Mesendoderm (in vitro differentiated cells): ENCODE measurements around the gene LRRK2.

Experiments used
- DNase-seq: peaks from one replicate; pipeline ENCODE4 v3.0.0; 2013
- H2AK5ac ChIP-seq: 2 replicates; pipeline ENCODE4 v1.6.1; 2013; ENCODE audit warnings: low read length, inconsistent platforms
- H2BK120ac ChIP-seq: 2 replicates; pipeline ENCODE4 v1.6.1; 2013; ENCODE audit warnings: low read depth, mild to moderate bottlenecking, low read length, moderate library complexity, mixed read lengths
- H2BK15ac ChIP-seq: replicated peaks from 2 replicates; pipeline ENCODE4 v1.6.1; 2013; ENCODE audit warnings: low read depth, mild to moderate bottlenecking, moderate library complexity
- H2BK5ac ChIP-seq: 2 replicates; pipeline ENCODE4 v1.6.1; 2013; ENCODE audit warnings: low read length, inconsistent platforms
- H3K18ac ChIP-seq: 2 replicates; pipeline ENCODE4 v1.6.1; 2013; ENCODE audit warnings: mild to moderate bottlenecking, low read length, mixed read lengths
- H3K23ac ChIP-seq: one replicate; pipeline ENCODE4 v1.6.1; 2013; ENCODE audit warnings: low read length
- H3K27ac ChIP-seq: 2 replicates; pipeline ENCODE4 v1.5.1; 2013; ENCODE audit warnings: low read depth, mild to moderate bottlenecking, inconsistent platforms, low read length, moderate library complexity
- H3K27me3 ChIP-seq: 2 replicates; pipeline ENCODE4 v1.6.1; 2013; ENCODE audit warnings: low read length, control low read depth, mild to moderate bottlenecking, inconsistent platforms; ENCODE audit not compliant: insufficient read depth, poor library complexity
- H3K36me3 ChIP-seq: 2 replicates; pipeline ENCODE4 v1.6.1; 2013; ENCODE audit warnings: low read length, inconsistent platforms; ENCODE audit not compliant: control insufficient read depth, insufficient read depth
- H3K4ac ChIP-seq: one replicate; pipeline ENCODE4 v1.6.1; 2013; ENCODE audit warnings: low read depth, mild to moderate bottlenecking, low read length, moderate library complexity
- H3K4me1 ChIP-seq: 2 replicates; pipeline ENCODE4 v1.6.1; 2013; ENCODE audit warnings: low read depth, low read length, inconsistent platforms; ENCODE audit not compliant: control insufficient read depth
- H3K4me2 ChIP-seq: 2 replicates; pipeline ENCODE4 v1.6.1; 2013; ENCODE audit warnings: low read length
- H3K4me3 ChIP-seq: 2 replicates; pipeline ENCODE4 v1.5.1; 2013; ENCODE audit warnings: mild to moderate bottlenecking, low read length
- H3K56ac ChIP-seq: one replicate; pipeline ENCODE4 v1.6.1; 2013; ENCODE audit warnings: low read length
- H3K79me1 ChIP-seq: 2 replicates; pipeline ENCODE4 v1.6.1; 2013; ENCODE audit warnings: low read length, inconsistent platforms
- H3K79me2 ChIP-seq: 2 replicates; pipeline ENCODE4 v1.6.1; 2013; ENCODE audit warnings: mild to moderate bottlenecking, low read length; ENCODE audit not compliant: control insufficient read depth, insufficient read depth
- H3K9ac ChIP-seq: 2 replicates; pipeline ENCODE4 v1.6.1; 2013; ENCODE audit warnings: low read length, inconsistent platforms
- H4K5ac ChIP-seq: one replicate; pipeline ENCODE4 v1.6.1; 2013; ENCODE audit warnings: low read length
- H4K8ac ChIP-seq: one replicate; pipeline ENCODE4 v1.6.1; 2013; ENCODE audit warnings: low read depth, mild to moderate bottlenecking, control low read depth, low read length, moderate library complexity
- WGBS: extraction: QIAGEN DNeasy Blood & Tissue Kit; methylation state at CpG from one replicate; pipeline ENCODE4 v1.1.7; 2013; ENCODE audit warnings: low lambda C conversion rate, missing lambda C conversion rate; ENCODE audit not compliant: insufficient coverage; ENCODE audit errors: extremely low coverage; 5-methylcytosine and 5-hydroxymethylcytosine counted together

Gene LRRK2

GRCh38 chr12:40330180-40330579 is 105.4 kb downstream of the LRRK2 start:
- Histone ChIP-seq H2BK15ac (no peak overlapping the region), H3K36me3 (no peaks in the 10 kb centered on the region), H3K4me2 (no peak overlapping the region), H3K27me3 (no peaks in the 10 kb centered on the region), H3K18ac (no peak overlapping the region), H3K9ac (no peak overlapping the region), H3K4me3 (no peak overlapping the region), H3K27ac (no peak overlapping the region), H3K79me2 (no peaks in the 10 kb centered on the region), H4K8ac (no peak overlapping the region), H2BK120ac (no peak overlapping the region), H3K79me1 (no peaks in the 10 kb centered on the region), H3K4me1 (no peaks in the 10 kb centered on the region), H4K5ac (no peak overlapping the region), H3K23ac (no peak overlapping the region), H2AK5ac (no peak overlapping the region), H2BK5ac (no peak overlapping the region), H3K56ac (no peak overlapping the region), H3K4ac (no peak overlapping the region)
- DNase-seq, result no peak
- no CpG with 5 or more reads among the region's 1 CpG for WGBS

DNA sequence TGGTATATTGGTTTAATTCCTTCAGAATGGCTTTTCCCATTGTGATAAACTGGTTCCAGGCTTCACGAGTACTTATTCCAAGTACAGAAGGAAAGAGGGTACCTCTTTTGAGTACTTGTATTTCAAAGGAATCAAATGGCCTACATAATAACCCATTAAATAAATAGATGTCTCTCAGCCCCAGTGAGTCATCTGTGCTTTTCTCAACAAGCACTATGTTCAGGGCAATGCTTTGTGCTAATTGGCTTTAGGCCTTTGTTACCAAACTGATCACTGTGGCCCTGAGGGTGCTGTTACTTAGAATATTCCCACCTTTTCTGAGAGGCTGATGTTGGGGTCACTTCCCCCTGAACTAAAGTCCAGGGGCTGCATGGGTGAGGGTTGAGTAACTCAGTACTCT is 107.1 kb downstream of the LRRK2 start:
- DNase-seq, result no peak
- Histone ChIP-seq H4K5ac (no peak overlapping the region), H3K18ac (no peak overlapping the region), H3K4ac (no peak overlapping the region), H3K56ac (no peak overlapping the region), H3K36me3 (no peaks in the 10 kb centered on the region), H3K79me2 (no peaks in the 10 kb centered on the region), H2BK5ac (no peak overlapping the region), H3K27ac (no peak overlapping the region), H3K4me2 (no peak overlapping the region), H3K4me1 (no peaks in the 10 kb centered on the region), H2BK15ac (no peak overlapping the region), H3K9ac (no peak overlapping the region), H2AK5ac (no peak overlapping the region), H4K8ac (no peak overlapping the region), H2BK120ac (no peak overlapping the region), H3K23ac (no peak overlapping the region), H3K79me1 (no peaks in the 10 kb centered on the region), H3K27me3 (no peaks in the 10 kb centered on the region), H3K4me3 (no peak overlapping the region)
- WGBS, result no CpG with 5 or more reads among the region's 1 CpG

DNA sequence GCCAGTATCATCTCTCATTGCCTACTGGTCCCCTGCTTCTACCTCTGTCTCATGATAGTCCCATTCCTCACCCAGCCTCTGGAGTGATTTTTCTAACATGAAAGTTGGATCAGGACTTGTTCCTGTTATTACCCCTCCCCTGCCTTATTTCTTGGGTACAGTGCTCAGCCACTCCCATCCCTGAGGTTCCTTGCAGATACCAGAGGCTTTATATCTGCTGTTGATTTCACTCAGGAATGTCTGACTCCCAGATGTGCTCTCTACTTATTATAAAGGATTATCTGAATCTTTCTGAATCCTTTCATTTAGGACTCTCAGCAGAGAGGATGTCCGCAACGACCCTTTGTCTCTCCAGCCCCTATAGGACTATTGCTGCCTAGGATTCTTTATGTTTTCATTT is 111.2 kb downstream of the LRRK2 start:
- DNase-seq, result no peak
- H3K4me3 ChIP-seq, result no peak overlapping the region
- no peak overlapping the region for H2BK5ac ChIP-seq
- H3K79me1 ChIP-seq, result no peaks in the 10 kb centered on the region
- no peak overlapping the region for H4K8ac ChIP-seq
- no peak overlapping the region for H3K27ac ChIP-seq
- no peak overlapping the region for H3K4ac ChIP-seq
- H3K4me1 ChIP-seq, result no peaks in the 10 kb centered on the region
- H3K9ac ChIP-seq, result no peak overlapping the region
- H2AK5ac ChIP-seq, result no peak overlapping the region
- H3K36me3 ChIP-seq, result no peaks in the 10 kb centered on the region
- no peak overlapping the region for H2BK15ac ChIP-seq
- no peak overlapping the region for H3K23ac ChIP-seq
- H3K56ac ChIP-seq, result no peak overlapping the region
- no peak overlapping the region for H4K5ac ChIP-seq
- H3K27me3 ChIP-seq, result no peaks in the 10 kb centered on the region
- no peak overlapping the region for H3K4me2 ChIP-seq
- no peaks in the 10 kb centered on the region for H3K79me2 ChIP-seq
- no CpG with 5 or more reads among the region's 2 CpGs for WGBS
- no peak overlapping the region for H2BK120ac ChIP-seq
- no peak overlapping the region for H3K18ac ChIP-seq

DNA sequence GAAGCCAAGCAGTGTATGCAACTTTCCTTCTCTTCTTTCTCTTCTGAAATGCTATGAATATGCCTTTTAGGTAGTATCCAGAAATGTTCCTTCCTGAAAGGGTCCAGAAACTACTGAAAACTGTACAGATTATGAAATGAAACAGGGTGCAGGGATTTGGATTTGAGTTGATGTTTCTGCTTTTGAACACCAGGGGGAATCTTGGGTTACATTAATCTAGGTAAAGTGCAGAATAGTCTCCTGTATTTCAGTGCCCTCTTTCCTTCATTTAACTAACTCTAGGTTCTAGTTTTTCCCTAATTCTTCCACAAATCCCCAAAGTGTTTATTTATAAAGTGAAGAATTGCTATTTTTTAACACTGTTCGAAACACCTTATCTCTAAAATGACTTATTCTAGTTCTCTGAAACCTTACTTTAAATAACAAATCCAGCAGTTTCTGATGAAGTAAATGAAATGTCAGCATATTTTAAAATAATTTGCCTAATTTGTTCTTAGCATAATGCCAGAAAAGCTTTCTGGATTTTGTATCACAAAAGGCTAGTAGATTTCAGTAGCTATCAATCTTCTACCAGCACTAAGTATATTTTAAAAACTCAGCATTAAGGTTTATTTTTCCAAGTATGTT is 111.9 kb downstream of the LRRK2 start:
- Histone ChIP-seq H3K4me1 (no peaks in the 10 kb centered on the region), H3K23ac (no peak overlapping the region), H3K27ac (no peak overlapping the region), H2BK5ac (no peak overlapping the region), H3K4ac (no peak overlapping the region), H3K56ac (no peak overlapping the region), H4K8ac (no peak overlapping the region), H3K27me3 (no peaks in the 10 kb centered on the region), H3K79me2 (no peaks in the 10 kb centered on the region), H4K5ac (no peak overlapping the region), H2BK15ac (no peak overlapping the region), H3K18ac (no peak overlapping the region), H3K36me3 (no peaks in the 10 kb centered on the region), H3K9ac (no peak overlapping the region), H2AK5ac (no peak overlapping the region), H3K79me1 (no peaks in the 10 kb centered on the region), H3K4me3 (no peak overlapping the region), H3K4me2 (no peak overlapping the region), H2BK120ac (no peak overlapping the region)
- whole genome bisulfite sequencing, result no CpG with 5 or more reads among the region's 1 CpG
- no peak for DNase-seq

DNA sequence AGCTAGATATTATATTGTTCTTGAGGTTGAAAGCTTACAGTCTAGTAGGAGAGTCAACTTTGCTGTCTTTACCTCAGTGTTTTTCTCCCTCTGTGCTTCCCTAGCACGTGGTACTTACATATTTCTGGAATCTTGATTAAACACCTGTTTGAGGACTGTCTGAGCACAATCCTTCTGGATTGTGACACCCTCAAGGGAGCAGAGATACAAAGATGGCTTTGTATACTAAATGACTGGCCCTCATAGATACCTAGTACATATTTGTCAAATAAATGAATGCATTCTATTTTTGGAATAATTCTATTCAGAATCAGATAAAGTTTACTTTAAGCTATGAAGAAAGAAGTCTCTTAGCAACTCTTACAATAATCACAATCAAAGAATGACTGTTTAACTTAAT is 113.3 kb downstream of the LRRK2 start:
- H3K4me2 ChIP-seq, result no peak overlapping the region
- no peak overlapping the region for H4K8ac ChIP-seq
- no peaks in the 10 kb centered on the region for H3K79me2 ChIP-seq
- no peak overlapping the region for H3K56ac ChIP-seq
- H3K79me1 ChIP-seq, result no peaks in the 10 kb centered on the region
- H3K27ac ChIP-seq, result no peak overlapping the region
- H2BK15ac ChIP-seq, result no peak overlapping the region
- H3K4ac ChIP-seq, result no peak overlapping the region
- no peak overlapping the region for H2BK120ac ChIP-seq
- no peaks in the 10 kb centered on the region for H3K27me3 ChIP-seq
- H3K4me1 ChIP-seq, result no peaks in the 10 kb centered on the region
- H3K18ac ChIP-seq, result no peak overlapping the region
- no peak overlapping the region for H2AK5ac ChIP-seq
- no peak for DNase-seq
- H4K5ac ChIP-seq, result no peak overlapping the region
- H2BK5ac ChIP-seq, result no peak overlapping the region
- H3K4me3 ChIP-seq, result no peak overlapping the region
- no peak overlapping the region for H3K23ac ChIP-seq
- WGBS, result no CpG with 5 or more reads among the region's 1 CpG
- H3K36me3 ChIP-seq, result no peaks in the 10 kb centered on the region
- no peak overlapping the region for H3K9ac ChIP-seq

DNA sequence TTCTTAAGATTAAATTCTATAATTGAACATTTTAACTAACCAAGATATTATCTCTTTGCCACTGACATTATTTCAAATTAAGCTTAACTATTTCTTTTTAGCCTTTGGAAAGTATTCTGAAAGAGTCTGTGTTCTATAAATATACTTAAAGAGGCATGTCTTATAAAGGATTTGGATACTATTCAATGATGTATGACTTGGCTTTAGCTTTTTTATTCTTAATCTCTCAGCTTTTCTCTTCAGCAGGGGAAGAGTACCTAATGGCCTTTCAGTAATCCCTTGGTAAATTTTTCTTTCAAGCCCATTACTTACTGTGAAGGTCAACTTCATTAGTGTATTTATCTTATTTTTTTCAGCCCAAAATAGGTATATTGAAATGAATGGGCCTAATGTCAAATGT is 113.8 kb downstream of the LRRK2 start:
- H2BK5ac ChIP-seq, result no peak overlapping the region
- H2BK120ac ChIP-seq, result no peak overlapping the region
- no peak overlapping the region for H3K9ac ChIP-seq
- H3K23ac ChIP-seq, result no peak overlapping the region
- no peaks in the 10 kb centered on the region for H3K36me3 ChIP-seq
- no peak overlapping the region for H3K4ac ChIP-seq
- no peaks in the 10 kb centered on the region for H3K79me1 ChIP-seq
- H2BK15ac ChIP-seq, result no peak overlapping the region
- no peak overlapping the region for H3K4me2 ChIP-seq
- no peak for DNase-seq
- no peak overlapping the region for H4K5ac ChIP-seq
- no peak overlapping the region for H3K18ac ChIP-seq
- no peak overlapping the region for H3K27ac ChIP-seq
- no peaks in the 10 kb centered on the region for H3K79me2 ChIP-seq
- H4K8ac ChIP-seq, result no peak overlapping the region
- H3K4me1 ChIP-seq, result no peaks in the 10 kb centered on the region
- H3K4me3 ChIP-seq, result no peak overlapping the region
- no peak overlapping the region for H3K56ac ChIP-seq
- H2AK5ac ChIP-seq, result no peak overlapping the region
- no peaks in the 10 kb centered on the region for H3K27me3 ChIP-seq
